ENCODE data around the gene JAKMIP3.

Gene JAKMIP3

DNA sequence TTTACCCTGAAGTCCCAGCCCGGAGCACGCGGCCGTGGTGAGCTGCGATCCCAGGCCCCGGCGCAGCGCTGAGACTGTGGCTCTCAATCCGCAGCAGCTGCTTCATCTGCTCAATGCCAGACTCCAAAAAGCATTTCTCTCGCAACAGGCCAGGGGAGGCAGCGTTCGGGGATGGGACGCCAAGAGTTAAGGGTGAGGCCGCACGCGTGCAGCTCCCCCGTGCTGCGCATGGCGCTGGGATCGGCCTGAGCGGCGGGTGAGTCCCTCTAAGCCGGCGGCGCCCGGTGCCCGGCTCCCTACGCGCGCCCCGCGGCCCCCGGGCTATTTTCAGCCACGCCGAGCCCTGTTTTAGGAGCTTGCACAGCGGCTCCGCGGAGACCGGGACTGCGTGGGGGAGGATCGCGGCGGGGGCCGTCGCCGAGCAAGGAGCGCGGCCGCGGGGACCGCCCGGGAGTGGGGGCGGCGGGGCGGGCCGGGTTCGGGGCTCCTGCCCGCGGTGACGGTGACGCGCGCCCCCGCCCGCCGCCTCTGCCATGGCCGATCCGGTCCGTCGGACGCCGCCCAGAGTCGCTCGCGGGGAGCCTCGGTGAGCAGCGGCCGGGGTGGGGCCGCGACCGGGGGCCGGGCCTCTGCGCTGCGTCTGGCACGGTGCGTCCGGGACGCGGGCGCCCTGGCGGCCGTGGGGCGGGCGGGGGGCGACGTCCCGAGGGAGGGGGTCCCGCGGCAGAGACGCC, 29.4 kb upstream of the JAKMIP3 start:
- Mint-ChIP-seq H3K4me3 (no peak overlapping the region), H3K4me1 (ENCODE audit: low read depth) (no peaks in the 10 kb centered on the region), H3K36me3 (ENCODE audit: low read depth) (no peaks in the 10 kb centered on the region), H3K9me3 (no peaks in the 10 kb centered on the region), H3K27me3 (peaks cover 57% of the 10 kb centered on the region), H3K27ac (no peak overlapping the region)

DNA sequence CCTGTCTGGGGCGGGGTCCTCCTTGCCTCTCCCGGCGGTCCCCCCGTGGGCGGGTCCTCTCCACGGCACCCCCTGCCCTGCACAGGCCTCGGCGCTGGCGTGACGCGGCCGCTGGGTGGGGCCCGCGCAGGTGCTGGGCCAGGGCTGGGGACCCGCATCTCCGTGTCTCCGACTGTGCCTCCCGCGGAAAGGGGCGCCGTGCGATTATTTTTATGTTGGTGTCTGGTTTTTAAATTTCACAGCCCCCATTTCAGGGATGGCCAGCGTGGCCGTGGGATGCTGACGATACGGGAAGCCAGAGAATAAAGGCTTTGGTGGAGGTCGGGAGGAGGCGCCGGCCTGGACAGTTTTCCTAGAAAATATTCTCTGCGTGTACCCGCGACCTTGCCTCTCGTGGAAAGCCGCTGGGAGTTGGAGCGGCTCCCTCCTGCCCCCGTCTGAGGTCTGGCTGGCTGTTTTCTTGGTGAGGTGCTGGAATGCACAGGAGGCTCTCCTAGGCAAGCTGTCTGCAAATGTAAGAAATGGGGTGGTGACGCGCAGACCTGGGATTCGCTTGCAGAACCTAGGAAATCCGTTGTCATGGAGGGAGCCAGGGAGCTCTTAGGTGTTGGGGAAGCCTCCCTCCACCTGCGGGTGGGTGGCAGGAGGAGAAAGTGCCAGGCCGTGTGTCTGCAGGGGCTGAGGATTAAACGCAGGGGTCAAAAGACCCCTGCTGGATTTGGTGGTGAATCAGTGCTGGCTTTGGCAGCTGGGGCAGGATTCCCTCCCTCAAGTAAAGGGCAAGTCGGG, 28.7 kb upstream of the JAKMIP3 start:
- peaks cover 53% of the 10 kb centered on the region for H3K27me3 Mint-ChIP-seq
- peak overlapping the region; percentile 37 for H3K4me3 Mint-ChIP-seq
- H3K27ac Mint-ChIP-seq: no peak overlapping the region
- no peaks in the 10 kb centered on the region for H3K4me1 Mint-ChIP-seq (ENCODE audit: low read depth)
- no peaks in the 10 kb centered on the region for H3K9me3 Mint-ChIP-seq
- H3K36me3 Mint-ChIP-seq (ENCODE audit: low read depth): no peaks in the 10 kb centered on the region

DNA sequence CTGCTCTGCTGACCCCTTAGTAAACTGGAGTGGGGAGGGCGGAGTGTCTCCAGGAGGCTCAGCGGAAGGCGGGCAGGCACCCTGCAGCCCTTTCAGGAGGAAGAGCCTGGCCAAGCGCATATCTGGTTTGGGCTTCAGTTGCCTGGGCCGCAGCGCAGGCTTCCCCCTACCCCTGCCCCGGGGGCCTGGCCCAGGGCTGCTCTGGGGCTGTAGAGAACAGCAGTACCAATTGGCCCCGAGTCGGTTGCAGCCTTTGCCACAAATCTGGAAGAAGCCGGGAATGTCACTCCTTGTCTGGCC, 28.1 kb upstream of the JAKMIP3 start:
- H3K4me3 Mint-ChIP-seq: no peak overlapping the region
- no peaks in the 10 kb centered on the region for H3K9me3 Mint-ChIP-seq
- H3K27me3 Mint-ChIP-seq: peaks cover 57% of the 10 kb centered on the region
- H3K27ac Mint-ChIP-seq: no peak overlapping the region
- no peaks in the 10 kb centered on the region for H3K36me3 Mint-ChIP-seq (ENCODE audit: low read depth)
- H3K4me1 Mint-ChIP-seq (ENCODE audit: low read depth): no peaks in the 10 kb centered on the region

DNA sequence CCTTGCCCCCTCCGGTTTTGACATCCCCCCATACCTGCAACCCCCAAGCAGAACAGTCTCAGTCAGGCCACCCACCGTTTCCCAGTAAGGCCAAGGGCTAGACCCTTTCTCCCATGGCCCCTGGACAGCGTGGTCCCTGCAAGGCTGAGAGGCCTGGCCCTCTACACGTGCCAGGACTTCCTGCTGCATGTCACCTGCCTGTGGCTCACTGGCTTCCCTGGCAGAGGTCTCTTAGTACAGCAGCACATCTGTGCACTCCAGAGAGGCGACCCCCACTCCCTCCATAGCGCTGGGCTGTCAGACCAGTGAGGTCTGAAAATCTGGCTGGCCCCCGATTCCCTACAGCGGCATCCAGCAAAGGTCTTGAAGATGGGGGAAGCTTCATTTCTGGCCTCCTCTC, 26.4 kb upstream of the JAKMIP3 start:
- Mint-ChIP-seq H3K9me3 (no peaks in the 10 kb centered on the region), H3K27me3 (peaks cover 58% of the 10 kb centered on the region), H3K4me3 (no peak overlapping the region), H3K36me3 (ENCODE audit: low read depth) (no peaks in the 10 kb centered on the region), H3K4me1 (ENCODE audit: low read depth) (no peaks in the 10 kb centered on the region), H3K27ac (no peak overlapping the region)

DNA sequence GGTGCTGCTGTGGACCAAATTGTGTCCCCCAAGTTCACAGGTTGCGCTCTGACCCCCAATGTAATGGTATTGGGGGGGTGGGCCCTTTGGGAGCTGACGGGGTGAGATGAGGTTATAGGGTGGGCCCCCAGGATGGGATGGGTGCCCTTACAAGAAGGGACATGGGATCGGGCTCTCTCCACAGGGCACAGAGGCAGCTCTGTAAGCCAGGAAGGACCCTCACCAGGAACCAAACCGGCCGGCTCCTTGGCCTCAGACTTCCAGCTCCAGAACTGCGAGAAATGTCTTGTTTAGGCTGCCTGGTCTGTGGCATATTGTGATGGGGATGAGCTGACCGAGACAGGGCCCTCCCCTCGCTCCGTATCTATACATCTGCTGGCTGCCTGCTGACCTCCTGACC, 25.7 kb upstream of the JAKMIP3 start:
- no peaks in the 10 kb centered on the region for H3K9me3 Mint-ChIP-seq
- H3K36me3 Mint-ChIP-seq (ENCODE audit: low read depth): no peaks in the 10 kb centered on the region
- no peak overlapping the region for H3K27ac Mint-ChIP-seq
- H3K27me3 Mint-ChIP-seq: peaks cover 53% of the 10 kb centered on the region
- H3K4me1 Mint-ChIP-seq (ENCODE audit: low read depth): no peaks in the 10 kb centered on the region
- no peak overlapping the region for H3K4me3 Mint-ChIP-seq

DNA sequence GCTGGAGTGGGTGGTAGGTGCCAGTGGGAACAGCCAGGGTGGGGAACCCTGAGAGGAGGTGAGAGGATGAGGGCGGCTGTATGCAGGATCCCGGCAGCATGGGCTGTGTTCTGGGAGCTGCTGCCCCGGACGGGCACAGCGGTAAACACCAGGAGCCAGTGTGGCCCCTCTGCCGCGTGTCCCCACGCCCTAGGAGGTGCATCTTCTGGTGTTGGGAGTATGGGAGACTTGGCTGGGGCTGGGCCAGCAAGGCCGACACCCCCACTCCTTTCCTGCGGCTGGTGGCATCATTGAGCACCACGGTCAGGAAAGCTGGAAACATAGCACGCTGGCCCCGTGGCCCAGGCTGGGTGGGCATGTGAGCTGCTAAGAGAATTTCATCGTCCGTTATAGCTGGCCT, 24.4 kb upstream of the JAKMIP3 start:
- Mint-ChIP-seq H3K4me1 (ENCODE audit: low read depth) (no peaks in the 10 kb centered on the region), H3K9me3 (no peaks in the 10 kb centered on the region), H3K4me3 (no peak overlapping the region), H3K27me3 (peaks cover 45% of the 10 kb centered on the region), H3K27ac (no peak overlapping the region), H3K36me3 (ENCODE audit: low read depth) (no peaks in the 10 kb centered on the region)

DNA sequence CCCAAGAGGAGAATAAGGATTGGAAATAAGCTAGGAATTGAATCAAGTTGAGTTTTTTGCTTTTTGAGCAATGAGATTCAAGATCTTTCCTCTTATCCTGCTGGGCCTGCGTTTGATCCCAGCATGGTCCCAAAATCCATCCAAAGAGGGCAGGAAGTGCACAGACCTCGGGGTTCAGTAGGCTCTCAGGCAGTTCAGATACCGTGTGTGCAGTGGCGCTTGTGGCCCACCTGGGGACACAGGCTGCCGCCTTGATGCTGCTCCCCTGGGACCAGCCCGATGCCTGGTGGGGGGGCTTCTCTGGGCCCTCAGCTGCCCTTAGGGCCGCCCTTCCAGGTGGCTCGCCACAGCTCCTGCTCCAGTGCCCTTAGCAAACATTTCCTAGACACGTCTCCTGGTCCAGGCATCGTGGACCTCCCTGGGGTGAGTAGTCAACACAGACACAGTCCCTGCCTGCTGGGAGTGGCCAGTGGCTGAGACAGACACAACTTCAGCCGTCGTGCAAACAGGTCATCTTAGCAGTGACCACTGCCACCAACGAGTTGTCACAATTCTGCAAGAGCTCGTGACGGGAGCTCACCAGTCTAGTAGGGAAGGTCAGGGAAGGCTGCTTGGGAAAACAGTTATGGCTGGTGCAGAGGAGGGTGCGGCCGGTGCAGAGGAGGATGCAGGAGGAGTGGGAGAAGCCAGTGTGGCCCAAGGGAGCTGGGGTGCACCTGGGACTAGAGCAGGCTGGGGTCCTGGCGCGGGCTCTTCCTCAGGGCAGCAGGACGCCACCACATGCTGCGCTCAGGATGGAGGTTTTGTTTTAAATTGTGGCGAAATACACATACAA, 21.7 kb upstream of the JAKMIP3 start:
- no peak overlapping the region for H3K27ac Mint-ChIP-seq
- H3K4me3 Mint-ChIP-seq: no peak overlapping the region
- no peaks in the 10 kb centered on the region for H3K9me3 Mint-ChIP-seq
- no peaks in the 10 kb centered on the region for H3K4me1 Mint-ChIP-seq (ENCODE audit: low read depth)
- H3K27me3 Mint-ChIP-seq: peaks cover 30% of the 10 kb centered on the region
- no peaks in the 10 kb centered on the region for H3K36me3 Mint-ChIP-seq (ENCODE audit: low read depth)

DNA sequence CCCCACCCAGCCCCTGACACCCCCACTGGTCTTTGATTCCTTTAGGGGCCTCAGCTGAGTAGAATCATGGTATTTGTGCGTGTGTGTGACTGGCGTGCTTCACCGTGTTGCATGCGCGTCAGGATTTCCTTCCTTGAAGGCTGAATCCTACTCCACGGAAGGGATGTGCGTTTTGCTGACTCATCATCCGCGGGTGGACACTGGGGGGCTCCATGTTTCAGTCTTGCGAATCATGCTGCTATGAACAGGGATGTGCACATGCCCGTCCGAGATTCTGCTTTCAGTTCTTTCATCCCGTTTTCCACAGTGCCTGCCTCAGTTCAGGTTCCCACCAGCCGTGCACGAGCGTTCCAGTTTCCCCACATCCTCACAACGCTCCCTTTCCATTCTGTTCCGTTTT, 20.9 kb upstream of the JAKMIP3 start:
- H3K36me3 Mint-ChIP-seq (ENCODE audit: low read depth): no peaks in the 10 kb centered on the region
- no peaks in the 10 kb centered on the region for H3K4me1 Mint-ChIP-seq (ENCODE audit: low read depth)
- H3K27me3 Mint-ChIP-seq: peaks cover 30% of the 10 kb centered on the region
- H3K9me3 Mint-ChIP-seq: no peaks in the 10 kb centered on the region
- no peak overlapping the region for H3K27ac Mint-ChIP-seq
- no peak overlapping the region for H3K4me3 Mint-ChIP-seq

DNA sequence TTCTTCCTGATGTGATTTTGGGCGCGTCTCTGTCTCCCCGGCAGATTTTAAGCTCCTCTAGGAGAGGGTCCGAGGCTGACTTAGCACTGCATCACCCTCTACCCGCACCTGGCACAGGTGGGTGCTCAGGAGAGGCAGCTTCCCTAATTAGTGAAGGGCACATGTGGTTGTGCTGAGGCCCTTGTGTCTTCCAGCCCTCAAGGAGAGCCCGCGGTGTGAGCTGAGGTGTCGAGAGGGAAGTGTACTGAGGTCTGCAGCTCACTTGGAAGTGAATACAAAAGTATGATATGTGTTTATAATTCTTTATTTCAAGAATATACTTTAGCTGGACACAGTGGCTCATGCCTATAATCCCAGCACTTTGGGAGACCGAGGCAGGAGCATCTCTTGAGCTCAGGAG, 20.4 kb upstream of the JAKMIP3 start:
- Mint-ChIP-seq H3K27ac (no peak overlapping the region), H3K9me3 (no peaks in the 10 kb centered on the region), H3K4me1 (ENCODE audit: low read depth) (no peaks in the 10 kb centered on the region), H3K27me3 (peaks cover 28% of the 10 kb centered on the region), H3K36me3 (ENCODE audit: low read depth) (no peaks in the 10 kb centered on the region), H3K4me3 (no peak overlapping the region)

DNA sequence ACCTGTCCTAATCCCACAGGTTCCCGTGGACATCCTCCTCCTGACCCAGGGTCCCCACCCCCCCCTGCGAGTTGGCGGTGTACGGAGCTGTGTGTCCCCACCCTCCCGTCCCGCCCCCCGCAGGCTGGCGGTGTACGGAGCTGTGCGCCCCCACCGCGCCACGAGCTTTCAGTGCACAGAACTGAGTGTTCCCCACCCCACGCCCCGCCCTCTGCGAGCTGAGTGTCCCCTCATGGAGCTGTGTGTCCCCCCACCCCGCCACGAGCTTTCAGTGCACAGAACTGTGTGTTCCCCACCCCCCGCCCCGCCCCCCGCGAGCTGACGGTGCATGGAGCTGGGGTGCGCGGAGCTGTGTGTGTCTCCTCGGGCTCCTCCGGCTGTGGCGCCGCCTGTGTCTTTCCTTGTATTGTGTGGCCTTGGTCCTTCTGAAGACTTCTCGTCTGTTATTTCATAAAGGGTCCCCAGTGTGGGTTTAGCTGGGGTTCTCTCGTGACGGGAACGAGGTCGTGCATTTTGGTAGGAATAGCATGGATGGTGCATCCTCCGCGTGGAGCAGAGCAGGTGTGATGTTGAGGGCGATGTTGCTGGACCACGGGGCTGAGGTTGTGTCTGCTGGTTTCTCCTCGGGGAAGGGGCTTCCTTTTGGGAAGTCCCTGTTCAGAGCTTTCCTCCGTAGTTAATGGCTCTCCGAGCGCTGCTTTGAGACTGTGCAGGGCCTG, 18.0 kb upstream of the JAKMIP3 start:
- H3K4me3 Mint-ChIP-seq: no peak overlapping the region

DNA sequence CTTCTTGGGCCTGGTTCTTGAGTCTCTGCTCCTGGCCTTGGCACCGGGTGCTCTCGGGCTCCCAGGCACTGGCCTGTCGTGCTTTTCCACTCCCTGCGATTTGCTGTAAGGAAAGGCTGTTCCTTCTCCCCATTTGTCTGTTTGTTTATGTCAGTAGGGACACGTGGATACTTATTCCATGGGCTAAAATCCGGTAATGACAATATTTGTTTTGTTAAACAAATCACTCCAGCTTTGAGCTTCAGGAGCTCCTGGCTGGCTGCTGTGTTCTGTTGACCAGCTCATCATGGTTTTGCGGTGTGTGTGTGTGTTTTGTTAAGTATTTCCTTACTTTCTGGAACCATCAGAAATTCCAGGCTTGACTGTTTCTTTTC, 17.5 kb upstream of the JAKMIP3 start:
- Mint-ChIP-seq H3K36me3 (ENCODE audit: low read depth) (peaks cover 6% of the 10 kb centered on the region), H3K4me1 (ENCODE audit: low read depth) (no peaks in the 10 kb centered on the region), H3K9me3 (peaks cover 6% of the 10 kb centered on the region), H3K4me3 (no peak overlapping the region), H3K27ac (no peak overlapping the region), H3K27me3 (peaks cover 23% of the 10 kb centered on the region)

More for the DNA sequence above, 18.0 kb upstream of the JAKMIP3 start:
- H3K27ac Mint-ChIP-seq: no peak overlapping the region
- H3K4me1 Mint-ChIP-seq (ENCODE audit: low read depth): no peaks in the 10 kb centered on the region
- peaks cover 25% of the 10 kb centered on the region for H3K27me3 Mint-ChIP-seq
- H3K9me3 Mint-ChIP-seq: peaks cover 6% of the 10 kb centered on the region
- peaks cover 6% of the 10 kb centered on the region for H3K36me3 Mint-ChIP-seq (ENCODE audit: low read depth)

DNA sequence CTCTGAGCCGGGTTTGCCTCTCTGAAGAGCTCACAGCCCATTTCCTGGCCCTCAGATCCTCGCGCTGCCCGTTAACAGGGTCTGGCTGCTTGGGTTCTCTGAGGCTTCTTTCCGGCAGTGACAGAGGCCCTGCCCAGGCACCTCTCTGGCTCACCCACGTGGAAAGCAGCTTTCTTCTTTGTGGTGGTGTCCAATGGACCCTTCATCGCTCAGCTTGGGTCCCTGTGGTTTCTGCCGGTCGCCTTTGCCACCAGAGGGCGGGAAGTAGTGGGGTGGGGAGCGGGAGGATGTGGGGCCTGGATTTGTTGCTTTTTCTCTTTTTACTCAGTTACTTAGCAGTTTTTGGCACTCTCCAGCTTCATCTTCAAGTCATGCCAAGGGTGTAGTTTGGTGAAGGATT, 15.6 kb upstream of the JAKMIP3 start:
- Mint-ChIP-seq H3K27me3 (peaks cover 11% of the 10 kb centered on the region), H3K4me3 (no peak overlapping the region), H3K27ac (no peak overlapping the region), H3K4me1 (ENCODE audit: low read depth) (no peaks in the 10 kb centered on the region), H3K9me3 (peaks cover 6% of the 10 kb centered on the region), H3K36me3 (ENCODE audit: low read depth) (peaks cover 6% of the 10 kb centered on the region)

DNA sequence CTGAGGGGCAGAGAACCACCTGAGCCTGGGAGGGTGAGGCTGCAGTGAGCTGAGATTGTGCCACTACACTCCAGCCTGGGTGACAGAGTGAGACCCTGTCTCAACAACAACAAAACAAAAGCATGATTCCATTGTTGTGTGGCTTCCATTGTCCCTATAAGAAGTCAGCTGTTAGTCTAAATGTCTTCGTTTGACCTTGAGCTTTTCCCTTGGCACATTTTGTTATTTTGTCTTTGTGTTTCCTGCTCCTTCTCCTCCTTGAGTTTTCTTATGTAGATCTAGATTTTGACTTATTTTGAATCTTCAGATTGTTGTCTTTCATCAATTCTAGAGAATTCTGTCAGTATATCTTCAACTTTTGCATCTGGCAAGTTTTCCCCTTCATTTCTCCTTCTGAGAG, 13.6 kb upstream of the JAKMIP3 start:
- no peak overlapping the region for H3K4me3 Mint-ChIP-seq
- no peak overlapping the region for H3K27ac Mint-ChIP-seq
- H3K36me3 Mint-ChIP-seq (ENCODE audit: low read depth): peaks cover 6% of the 10 kb centered on the region
- peaks cover 11% of the 10 kb centered on the region for H3K27me3 Mint-ChIP-seq
- peaks cover 6% of the 10 kb centered on the region for H3K9me3 Mint-ChIP-seq
- H3K4me1 Mint-ChIP-seq (ENCODE audit: low read depth): no peaks in the 10 kb centered on the region

DNA sequence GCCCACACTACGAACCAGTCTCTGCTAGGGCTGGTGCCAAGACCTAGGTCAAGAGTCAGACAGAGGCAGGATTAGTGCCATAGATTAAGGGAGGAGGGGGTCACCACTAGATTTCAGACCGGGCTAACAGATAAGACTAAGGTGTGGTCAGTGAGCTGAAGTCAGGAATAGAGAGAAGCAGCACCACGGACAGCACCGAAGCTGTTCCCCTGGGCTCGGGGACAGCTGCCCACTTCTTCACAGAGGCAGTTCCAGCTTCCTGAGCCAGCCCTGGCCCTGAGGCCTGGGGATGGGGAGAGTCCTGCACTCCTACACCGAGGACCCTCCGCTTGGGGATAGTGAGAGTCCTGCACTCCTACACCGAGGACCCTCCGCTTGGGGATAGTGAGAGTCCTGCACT, 11.2 kb upstream of the JAKMIP3 start:
- no peak overlapping the region for H3K4me3 Mint-ChIP-seq
- H3K9me3 Mint-ChIP-seq: peaks cover 6% of the 10 kb centered on the region
- no peak overlapping the region for H3K27ac Mint-ChIP-seq
- H3K36me3 Mint-ChIP-seq (ENCODE audit: low read depth): peaks cover 6% of the 10 kb centered on the region
- H3K27me3 Mint-ChIP-seq: peaks cover 11% of the 10 kb centered on the region
- H3K4me1 Mint-ChIP-seq (ENCODE audit: low read depth): no peaks in the 10 kb centered on the region

DNA sequence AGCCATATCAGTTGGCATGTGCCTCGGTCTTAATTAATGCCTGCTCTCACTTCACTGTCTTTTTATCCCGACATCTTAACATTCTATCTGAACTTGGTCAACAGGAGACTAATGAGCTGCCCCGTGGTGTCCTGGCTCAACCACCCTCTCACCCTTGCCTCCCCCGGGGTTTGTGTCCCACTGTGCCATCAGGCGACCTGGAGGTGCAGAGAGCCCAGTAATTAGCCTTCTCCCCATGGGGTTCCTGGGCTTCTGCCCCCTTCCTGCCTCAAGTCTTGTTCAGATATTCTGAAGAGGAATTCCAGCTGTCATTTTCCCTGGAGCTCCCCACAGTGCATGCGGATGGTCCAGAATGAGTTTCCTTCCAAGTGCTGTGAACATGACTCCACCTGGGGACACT, 10.1 kb upstream of the JAKMIP3 start:
- peaks cover 13% of the 10 kb centered on the region for H3K27me3 Mint-ChIP-seq
- H3K4me1 Mint-ChIP-seq (ENCODE audit: low read depth): no peaks in the 10 kb centered on the region
- no peak overlapping the region for H3K4me3 Mint-ChIP-seq
- no peak overlapping the region for H3K27ac Mint-ChIP-seq
- H3K36me3 Mint-ChIP-seq (ENCODE audit: low read depth): peaks cover 6% of the 10 kb centered on the region
- peaks cover 6% of the 10 kb centered on the region for H3K9me3 Mint-ChIP-seq
